HG03565 (cell line): ENCODE results near the gene FZR1.

ENCODE experiments used
- ATAC-seq: cut with Tn5 transposase; IDR thresholded peaks from one replicate; pipeline ENCODE4 v1.9.1; 2021; ENCODE audit warnings: mild to moderate bottlenecking, moderate library complexity; ENCODE audit not compliant: unreplicated experiment

FZR1 gene

DNA sequence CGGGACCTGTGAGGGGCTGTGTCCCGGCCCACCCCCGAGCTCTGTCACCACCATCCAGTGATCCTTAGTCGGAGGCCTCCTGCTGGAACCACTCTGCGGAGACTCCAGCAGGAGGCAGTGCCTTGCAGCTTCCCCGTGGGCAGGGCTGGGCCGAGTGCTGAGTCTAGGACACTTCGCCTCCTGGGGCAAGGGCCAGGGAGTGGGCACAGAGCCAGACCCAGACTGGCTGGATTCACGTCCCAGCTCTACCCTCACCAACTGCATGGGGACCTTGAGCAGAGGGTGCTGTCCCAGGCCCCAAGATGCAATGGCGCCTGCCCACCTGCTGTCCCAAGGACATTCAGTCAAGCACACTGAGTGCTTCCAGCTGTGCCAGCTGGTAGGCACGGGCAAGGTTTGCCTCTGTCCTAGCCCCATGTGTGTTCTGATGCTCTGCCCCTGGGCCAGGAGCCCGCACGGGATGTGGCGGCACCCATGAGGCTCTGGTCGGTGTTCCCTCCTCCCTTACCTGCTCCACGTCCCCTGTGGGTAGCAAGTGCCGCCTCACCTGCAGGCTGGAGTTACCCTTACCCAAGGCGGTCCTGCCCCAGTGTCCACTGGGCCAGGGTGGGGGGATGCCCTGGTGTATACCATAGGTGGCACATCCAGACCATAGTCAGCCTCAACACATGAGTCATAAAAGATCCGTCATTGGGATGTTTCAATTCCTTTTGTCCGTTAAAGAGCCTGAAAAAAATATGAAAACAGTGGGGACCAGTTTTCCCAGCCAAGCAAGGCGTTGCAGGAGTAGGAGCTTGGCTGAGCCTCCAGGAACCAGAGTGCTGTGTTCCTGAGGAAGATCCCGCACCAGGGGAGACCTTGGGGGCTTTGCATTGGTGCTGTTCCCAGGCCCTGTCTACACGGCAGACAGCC lies 7.4 kb downstream of the FZR1 start:
- ATAC-seq, result no peak

GRCh38 chr19:3514930-3515329 lies 8.8 kb downstream of the FZR1 start:
- ATAC-seq, result no peak

DNA sequence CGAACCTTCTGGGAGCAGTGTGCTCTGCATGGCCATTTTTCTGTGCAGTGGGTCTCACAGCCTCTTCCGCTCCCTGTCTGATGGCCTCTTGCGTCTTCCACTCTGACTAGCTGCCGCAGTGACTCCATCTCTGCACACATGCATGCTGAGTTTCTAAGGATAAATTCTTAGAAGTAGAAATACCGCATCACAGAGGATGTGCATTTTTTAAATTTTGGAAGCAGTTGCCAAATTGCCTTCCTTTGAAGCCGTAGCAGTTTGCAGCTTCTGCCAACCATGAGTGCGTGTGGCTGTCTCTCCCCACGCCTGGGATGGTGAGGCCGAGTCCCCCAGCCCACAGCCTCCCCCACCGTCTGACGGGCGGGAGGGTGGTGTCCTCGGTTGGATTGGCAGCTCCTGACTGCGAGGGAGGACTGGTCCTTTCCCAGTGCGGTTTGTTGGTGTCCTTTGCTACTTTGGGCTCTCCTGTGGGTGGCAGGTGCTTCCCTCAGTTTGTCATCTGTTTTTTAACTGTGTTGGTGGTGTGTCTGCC lies 9.8 kb downstream of the FZR1 start:
- no peak for ATAC-seq

GRCh38 chr19:3516675-3517207 lies 10.6 kb downstream of the FZR1 start:
- no peak for ATAC-seq

- no peak for ATAC-seq
Measured at GRCh38 chr19:3517638-3518037, 11.5 kb downstream of the FZR1 start.

DNA sequence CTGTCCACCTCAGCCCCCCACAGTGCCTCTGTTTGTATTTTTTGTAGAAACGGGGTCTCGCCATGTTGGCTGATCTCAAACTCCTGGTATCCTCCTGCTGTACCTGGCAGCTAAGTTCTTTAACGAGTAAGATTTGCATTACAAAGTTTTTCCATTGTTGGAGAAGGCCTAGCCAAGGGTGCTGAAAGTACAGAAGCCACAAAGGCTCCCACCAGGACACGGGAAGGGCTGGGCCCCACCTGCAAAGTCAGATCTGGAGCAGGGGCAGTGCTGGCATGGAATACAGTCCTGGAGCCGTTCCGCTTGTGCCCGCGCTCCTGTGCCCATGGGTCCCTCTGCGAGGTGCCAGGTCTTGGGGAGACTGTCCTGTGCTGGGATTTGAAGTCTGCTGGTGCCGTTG lies 12.1 kb downstream of the FZR1 start:
- no peak for ATAC-seq

GRCh38 chr19:3518659-3519058 lies 12.5 kb downstream of the FZR1 start:
- ATAC-seq, result no peak

DNA sequence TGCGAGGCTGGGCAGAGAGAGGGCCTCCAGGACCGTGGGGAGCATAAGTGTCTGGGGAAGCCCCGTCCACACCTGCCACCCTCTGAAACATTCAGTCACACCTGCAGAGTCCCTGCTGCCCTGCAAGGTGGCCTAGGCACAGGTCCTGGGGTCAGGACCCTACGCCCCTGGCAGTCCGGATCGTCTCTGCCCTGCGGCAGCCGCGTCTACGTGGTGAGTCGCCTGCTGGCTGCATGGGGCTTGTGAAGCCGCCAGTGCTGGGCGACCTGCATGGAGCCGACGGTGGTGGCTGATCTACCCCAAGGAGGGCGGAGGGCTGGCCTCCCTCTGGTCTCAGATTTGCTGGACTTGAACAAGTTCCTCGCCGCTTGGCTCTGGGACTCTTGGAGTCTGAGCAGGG lies 13.0 kb downstream of the FZR1 start:
- ATAC-seq, result no peak

GRCh38 chr19:3520166-3521103 lies 14.3 kb downstream of the FZR1 start:
- ATAC-seq, result no peak

DNA sequence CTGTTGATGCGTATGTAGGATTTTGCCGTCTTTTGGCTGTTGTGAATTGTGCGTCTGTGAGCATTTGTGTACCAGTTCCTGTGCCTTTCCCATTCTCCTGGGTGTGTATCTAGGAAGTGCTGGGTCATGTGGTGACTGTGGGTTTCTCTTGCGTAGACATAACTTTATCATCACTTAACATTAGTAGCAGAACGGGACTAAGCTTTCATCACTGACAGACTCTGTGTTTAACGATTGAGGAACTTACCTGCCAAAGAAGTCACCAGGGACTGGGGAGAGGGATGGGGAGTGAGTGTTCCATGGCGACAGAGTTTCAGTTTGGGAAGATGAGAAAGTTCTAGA lies 15.0 kb downstream of the FZR1 start:
- no peak for ATAC-seq

DNA sequence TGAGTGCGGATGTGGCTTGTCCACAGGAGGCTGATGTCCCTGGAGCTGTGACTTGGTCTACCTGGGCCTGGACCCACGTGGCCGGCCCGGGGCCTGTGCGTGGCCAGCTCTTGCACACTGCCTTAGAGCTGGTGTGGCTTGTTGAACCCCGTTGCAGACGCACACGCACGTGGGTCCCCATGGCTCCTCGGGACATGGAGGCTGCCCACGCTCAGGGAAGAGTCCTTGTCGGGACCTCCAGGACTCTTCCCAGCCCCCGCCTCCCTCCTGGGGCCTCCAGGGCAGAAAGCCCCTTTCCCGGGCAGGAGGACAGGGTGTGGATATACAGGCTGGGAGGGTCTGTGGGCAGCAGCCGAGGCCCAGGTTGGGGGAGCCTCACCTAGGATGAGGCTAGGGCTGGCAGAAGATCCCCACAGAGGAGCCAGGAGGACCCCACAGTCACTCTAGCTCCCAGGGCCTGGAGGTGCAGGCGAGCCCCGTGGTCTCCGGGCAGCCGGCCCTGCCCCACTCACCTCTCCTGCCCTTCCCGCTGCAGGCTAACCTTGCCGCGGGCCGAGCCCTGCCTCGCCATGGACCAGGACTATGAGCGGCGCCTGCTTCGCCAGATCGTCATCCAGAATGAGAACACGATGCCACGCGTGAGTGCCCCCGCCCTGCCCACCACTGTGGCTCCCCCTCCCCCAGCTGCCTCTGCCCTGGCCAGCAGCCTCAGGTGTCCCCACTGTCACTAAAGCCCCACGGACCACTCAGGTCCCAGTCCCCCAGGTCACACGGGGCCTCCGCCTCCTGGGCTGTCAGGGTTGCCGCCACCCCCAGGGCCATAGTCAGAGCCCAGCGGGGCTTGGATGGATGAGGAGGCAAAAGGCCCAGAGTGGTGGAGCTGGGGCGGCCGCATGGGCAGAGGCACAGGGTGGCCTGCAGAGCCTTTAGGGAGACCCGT lies 16.6 kb downstream of the FZR1 start:
- no peak for ATAC-seq

DNA sequence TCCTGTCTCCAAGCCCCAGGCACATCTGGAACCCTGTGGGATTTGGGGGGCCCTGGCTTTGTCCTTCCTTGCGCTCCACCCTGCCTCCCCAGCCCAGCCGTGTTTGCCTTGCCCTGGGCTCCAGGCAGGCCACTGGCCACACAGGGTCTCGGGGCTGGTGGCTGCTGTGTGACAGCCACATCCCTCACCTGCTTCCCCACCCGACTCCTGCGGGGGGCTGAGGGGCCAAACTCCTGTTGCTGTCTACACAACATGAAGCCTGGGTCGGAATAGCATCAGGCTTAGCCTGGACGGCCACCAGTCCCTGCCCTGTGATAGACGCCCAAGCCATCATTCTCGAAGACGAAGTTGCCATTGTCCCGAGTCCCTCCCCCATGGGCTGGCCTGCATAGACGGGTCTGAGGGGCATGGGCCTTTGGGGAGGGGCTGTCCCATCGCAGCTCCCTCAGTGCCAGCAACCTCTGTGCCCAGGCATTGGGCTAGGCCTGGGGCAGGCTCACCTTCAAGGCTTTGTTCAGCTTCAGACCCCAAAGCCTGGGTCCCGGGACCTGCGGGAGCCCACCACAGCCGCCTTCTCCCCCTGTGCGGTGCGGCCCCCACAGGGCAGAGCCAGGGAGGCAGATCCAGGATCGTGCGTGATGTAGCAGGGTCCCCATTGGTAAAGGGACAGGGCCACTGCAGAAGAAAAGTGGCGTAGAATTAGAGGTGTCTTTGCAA lies 17.4 kb downstream of the FZR1 start:
- no peak for ATAC-seq

DNA sequence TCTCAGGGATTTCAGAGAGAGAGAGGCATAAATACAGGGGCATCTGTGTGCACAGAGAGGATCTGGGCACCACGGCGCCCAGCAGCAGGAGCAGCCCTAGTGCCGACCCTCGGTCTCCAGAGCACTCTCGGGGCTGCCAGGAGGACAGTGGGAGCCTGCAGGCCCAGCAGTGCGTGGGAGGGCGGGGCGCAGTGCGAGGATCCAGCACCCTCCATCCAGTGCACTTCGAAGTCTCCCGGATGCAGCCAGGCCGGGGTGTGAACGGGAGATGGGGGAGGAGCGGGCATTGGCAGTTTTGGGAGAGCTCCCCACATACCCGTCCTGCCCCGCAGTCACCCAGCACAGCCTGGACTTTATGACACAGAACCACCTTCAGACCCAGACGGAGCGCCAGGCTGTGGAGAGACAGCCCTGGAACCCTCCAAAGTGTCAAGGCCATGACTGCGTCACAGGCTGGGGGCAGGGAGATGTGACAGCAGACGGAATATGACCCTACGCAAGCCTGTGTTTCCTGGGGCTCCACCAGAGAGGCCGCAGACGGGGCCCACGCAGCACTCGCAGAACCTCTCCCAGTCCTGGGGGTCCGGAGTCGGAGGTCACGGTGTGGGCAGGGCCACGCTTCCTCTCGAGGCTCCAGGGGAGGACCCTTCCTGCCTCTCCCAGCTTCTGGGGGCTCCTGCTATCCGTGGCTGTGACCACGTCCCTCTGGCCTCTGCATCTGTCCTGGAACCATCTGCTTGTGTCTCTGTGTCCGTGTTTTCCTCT lies 18.1 kb downstream of the FZR1 start:
- ATAC-seq, result no peak

DNA sequence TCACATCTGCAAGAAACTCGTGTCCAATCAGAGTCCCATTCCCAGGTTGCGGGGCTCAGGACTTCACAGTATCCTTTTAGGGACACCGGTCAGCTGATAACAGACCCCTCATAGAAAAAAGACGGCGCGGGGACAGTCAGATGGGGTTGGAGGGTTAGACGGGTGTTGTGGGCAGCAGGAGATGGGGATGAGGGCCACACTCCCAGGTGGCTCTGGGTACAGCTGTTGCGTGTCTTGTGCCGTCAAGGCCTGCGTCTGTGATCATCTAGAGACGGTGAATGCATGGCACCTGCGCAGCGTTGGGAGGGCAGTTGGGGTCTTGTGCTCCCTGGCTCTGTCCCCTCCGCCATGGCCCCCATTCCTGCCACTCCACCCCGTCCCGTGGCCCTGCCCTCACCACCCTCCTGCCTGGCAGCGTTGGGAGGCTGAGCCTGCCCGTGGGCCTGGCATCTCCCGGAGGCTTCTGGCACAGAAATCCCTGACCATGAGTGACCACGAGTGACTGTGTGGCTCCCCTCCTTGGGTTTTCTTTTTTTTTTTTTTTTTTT lies 18.9 kb downstream of the FZR1 start:
- no peak for ATAC-seq

GRCh38 chr19:3526507-3527237 lies 20.6 kb downstream of the FZR1 start:
- ATAC-seq, result no peak

DNA sequence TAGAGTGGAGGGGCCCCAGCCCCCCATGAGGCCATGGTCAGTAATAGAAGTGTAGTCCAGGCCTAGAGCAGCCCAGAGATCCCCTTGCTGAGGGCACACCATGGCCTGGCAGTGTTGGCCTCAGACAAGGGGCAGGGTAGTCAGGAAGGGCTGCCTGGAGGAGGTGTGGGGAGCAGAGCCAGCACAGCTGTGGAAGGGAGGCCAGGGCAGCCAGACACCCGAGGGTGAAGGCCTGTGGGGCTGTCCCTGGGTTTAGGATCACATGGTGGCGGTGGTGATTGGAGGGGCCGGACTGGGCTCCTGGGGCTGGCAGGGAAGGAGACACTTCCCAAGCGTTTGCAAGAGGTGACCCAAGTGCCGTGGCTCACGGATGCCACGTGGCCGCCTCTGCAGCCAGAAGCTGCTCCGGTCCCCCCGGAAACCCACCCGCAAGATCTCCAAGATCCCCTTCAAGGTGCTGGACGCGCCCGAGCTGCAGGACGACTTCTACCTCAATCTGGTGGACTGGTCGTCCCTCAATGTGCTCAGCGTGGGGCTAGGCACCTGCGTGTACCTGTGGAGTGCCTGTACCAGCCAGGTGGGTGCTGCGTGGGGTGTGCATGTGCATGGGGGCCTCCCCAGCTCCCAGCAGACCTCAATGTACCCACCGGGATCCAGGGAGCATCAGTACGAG lies 21.3 kb downstream of the FZR1 start:
- no peak for ATAC-seq

DNA sequence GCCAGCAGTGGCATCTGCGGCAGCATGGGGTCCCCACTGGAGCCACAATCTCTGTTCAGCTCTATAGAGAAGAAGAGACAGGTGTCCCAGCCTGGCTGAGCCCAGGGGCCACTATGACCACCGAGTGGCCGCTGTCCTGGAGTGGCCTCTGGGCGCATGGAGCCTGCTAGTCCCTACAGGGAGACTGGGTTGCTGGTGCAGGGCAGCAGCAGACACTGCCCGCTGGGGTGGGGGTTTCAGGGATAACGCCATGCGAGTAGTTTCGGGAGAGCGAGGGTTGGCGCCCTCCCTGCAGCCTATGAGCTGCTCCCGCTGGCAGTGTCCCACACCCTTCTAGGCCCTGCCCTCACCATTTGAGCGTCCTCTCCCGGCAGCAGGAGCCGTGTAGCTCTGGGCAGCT lies 22.0 kb downstream of the FZR1 start:
- no peak for ATAC-seq
